ENCODE measurements around the gene CDCA5. TPM values are rescaled to one million over a fixed set of nuclear protein-coding genes. Genes with fewer than 3 reads are reported as not detected.
"Not testable (repeated sequence)": the region's sequence is repeated elsewhere in the genome, so short reads cannot be mapped to it uniquely, and the experiment has no call there.

Gene CDCA5
- total RNA-seq, 1 donor from 2014 or later, result 39.3 TPM

GRCh38 chr11:65120831-65121230 is 37.0 kb upstream of the CDCA5 start:
- peaks cover 21% of the 10 kb centered on the region for H3K36me3 Mint-ChIP-seq
- H3K27ac Mint-ChIP-seq, result peak overlapping the region; percentile 99
- TF ChIP-seq CTCF (conservative IDR thresholded peaks at IDR 0.05), result no peak
- H3K9me3 Mint-ChIP-seq, result no peaks in the 10 kb centered on the region
- peak overlapping the region; percentile 100 for H3K4me3 Mint-ChIP-seq
- peaks cover 16% of the 10 kb centered on the region for H3K4me1 Mint-ChIP-seq (ENCODE audit: unreplicated experiment)
- DNase-seq (ENCODE audit: extremely low spot score, unreplicated experiment), result no peak
- H3K27me3 Mint-ChIP-seq, result no peaks in the 10 kb centered on the region

- peaks cover 21% of the 10 kb centered on the region for H3K36me3 Mint-ChIP-seq
- DNase-seq (ENCODE audit: extremely low spot score, unreplicated experiment), result no peak
- peaks cover 16% of the 10 kb centered on the region for H3K4me1 Mint-ChIP-seq (ENCODE audit: unreplicated experiment)
- H3K27ac Mint-ChIP-seq, result peak overlapping the region; percentile 99
- H3K27me3 Mint-ChIP-seq, result no peaks in the 10 kb centered on the region
- no peak for TF ChIP-seq CTCF (conservative IDR thresholded peaks at IDR 0.05)
- H3K4me3 Mint-ChIP-seq, result peak overlapping the region; percentile 100
- no peaks in the 10 kb centered on the region for H3K9me3 Mint-ChIP-seq
Measured at GRCh38 chr11:65119670-65119995, 35.8 kb upstream of the CDCA5 start.

DNA sequence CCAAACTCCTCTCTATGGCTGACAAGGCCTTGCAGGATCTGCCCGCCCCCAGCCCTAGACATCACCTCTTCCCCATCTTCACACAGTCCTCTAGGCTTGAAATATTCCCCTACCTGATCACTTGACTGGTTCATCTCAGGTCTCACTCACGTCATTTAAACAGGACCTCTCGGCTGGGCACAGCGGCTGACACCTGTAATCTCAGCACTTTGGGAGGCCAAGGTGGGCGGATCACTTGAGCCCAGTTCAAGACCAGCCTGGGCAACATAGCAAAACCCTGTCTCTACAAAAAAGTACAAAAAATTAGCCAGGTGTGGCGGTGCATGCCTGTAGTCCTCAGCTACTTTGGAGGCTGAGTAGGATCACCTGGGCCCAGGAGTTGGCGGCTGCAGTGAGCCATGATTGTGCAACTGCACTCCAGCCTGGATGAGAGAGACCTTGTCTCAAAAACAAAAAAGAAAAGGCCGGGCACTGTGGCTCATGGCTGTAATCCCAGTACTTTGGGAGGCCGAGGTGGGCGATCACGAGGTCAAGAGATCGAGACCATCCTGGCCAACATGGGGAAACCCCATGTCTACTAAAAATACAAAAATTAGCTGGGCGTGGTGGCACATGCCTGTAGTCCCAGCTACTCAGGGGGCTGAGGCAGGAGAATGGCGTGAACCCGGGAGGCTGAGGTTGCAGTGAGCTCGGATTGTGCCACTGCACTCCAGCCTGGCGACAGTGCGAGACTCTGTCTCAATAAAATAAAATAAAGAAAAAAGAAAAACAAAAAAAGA is 35.2 kb upstream of the CDCA5 start:
- peak overlapping the region; percentile 99 for H3K27ac Mint-ChIP-seq
- not testable (repeated sequence) for H3K9me3 Mint-ChIP-seq; H3K4me3 Mint-ChIP-seq; DNase-seq (ENCODE audit: extremely low spot score, unreplicated experiment); H3K27me3 Mint-ChIP-seq
- peaks cover 21% of the 10 kb centered on the region for H3K36me3 Mint-ChIP-seq
- H3K4me1 Mint-ChIP-seq (ENCODE audit: unreplicated experiment), result peaks cover 13% of the 10 kb centered on the region

DNA sequence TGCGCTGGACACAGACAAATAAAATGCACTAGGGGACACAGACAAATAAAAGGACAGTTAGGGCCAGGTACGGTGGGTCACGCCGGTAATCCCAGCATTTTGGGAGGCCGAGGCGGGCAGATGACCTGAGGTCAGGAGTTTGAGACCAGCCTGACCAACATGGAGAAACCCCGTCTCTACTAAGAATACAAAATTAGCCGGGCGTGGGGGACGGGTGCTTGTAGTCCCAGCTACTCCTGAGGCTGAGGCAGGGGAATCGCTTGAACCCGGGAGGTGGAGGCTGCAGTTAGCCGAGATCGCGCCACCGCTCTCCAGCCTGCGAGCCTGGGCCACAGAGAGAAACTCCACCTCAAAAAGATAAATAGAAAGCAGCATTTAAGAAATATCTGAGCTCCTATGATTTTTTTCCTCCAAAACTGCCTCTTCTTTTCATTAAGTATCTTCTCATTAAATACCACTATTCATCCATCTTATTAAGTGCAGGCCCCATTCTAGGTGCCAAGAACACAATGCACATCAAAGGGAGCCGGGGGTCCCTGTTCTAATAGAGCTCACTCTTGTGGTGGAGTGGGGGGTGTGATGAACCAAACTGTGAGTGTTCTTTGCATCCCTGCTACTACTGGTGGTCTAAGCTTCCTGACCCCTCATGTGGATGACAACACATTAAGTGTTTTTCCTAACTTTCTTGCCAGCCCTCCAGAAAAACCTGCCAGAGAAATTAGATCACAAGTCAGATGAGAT is 34.4 kb upstream of the CDCA5 start:
- TF ChIP-seq CTCF (conservative IDR thresholded peaks at IDR 0.05), result peak; percentile 65
- no peak for DNase-seq (ENCODE audit: extremely low spot score, unreplicated experiment)
- Mint-ChIP-seq H3K36me3 (peaks cover 21% of the 10 kb centered on the region), H3K4me3 (peak overlapping the region; percentile 92), H3K27ac (peak overlapping the region; percentile 89), H3K4me1 (ENCODE audit: unreplicated experiment) (peaks cover 20% of the 10 kb centered on the region), H3K27me3 (peaks cover 4% of the 10 kb centered on the region), H3K9me3 (no peaks in the 10 kb centered on the region)

GRCh38 chr11:65117206-65118096 is 33.6 kb upstream of the CDCA5 start, which contains the start of gene ZNHIT2:
Gene ZNHIT2, minus strand, starts transcription at chr11:65117701. Its CDS starts 48 bp downstream, at chr11:65117653.
- H3K9me3 Mint-ChIP-seq, result no peaks in the 10 kb centered on the region
- TF ChIP-seq CTCF (conservative IDR thresholded peaks at IDR 0.05), result peak; percentile 96
- peaks cover 22% of the 10 kb centered on the region for H3K4me1 Mint-ChIP-seq (ENCODE audit: unreplicated experiment)
- peak within 1 kb of the TSS; percentile 92 for H3K4me3 Mint-ChIP-seq
- peak within 1 kb of the TSS; percentile 89 for H3K27ac Mint-ChIP-seq
- H3K27me3 Mint-ChIP-seq, result peaks cover 7% of the 10 kb centered on the region
- H3K36me3 Mint-ChIP-seq, result peaks cover 21% of the 10 kb centered on the region
- DNase-seq (ENCODE audit: extremely low spot score, unreplicated experiment), result peak; percentile 99

Measured in type B pancreatic cell (in vitro differentiated cells).